GM23338 (cell line): ENCODE results near the gene COIL. TPM values are rescaled to one million over a fixed set of nuclear protein-coding genes. Genes with fewer than 3 reads are reported as not detected.
A peak's percentile ranks its signal among the peaks of the same experiment; 100 is the strongest.

Experiments used
- ATAC-seq: fragments of 200-7000 bp; cut with Tn5 transposase; 3 replicates; pipeline ENCODE4 v1.9.1; 2020
- DNase-seq: peaks from one replicate; pipeline ENCODE4 v3.0.0-alpha.2; 2015; ENCODE audit warnings: low spot score
- H2AFZ ChIP-seq: fragments of 200-600 bp; sonication (generic); 2 replicates; pipeline ENCODE4 v1.8.0; 2016; ENCODE audit warnings: antibody characterized with exemption, mild to moderate bottlenecking, moderate library complexity
- H3F3A ChIP-seq: fragments of 200-600 bp; sonication (generic); replicated peaks from 2 replicates; pipeline ENCODE4 v1.8.0; 2017; ENCODE audit warnings: antibody characterized with exemption, mixed run types, low read depth
- H3K27ac ChIP-seq: fragments of 200-600 bp; sonication (generic); 2 replicates; pipeline ENCODE4 v1.6.1; 2016; ENCODE audit warnings: low read depth
- H3K27me3 ChIP-seq: fragments of 200-600 bp; sonication (generic); 2 replicates; pipeline ENCODE4 v1.8.0; 2016; ENCODE audit warnings: mild to moderate bottlenecking, mixed run types, moderate library complexity; ENCODE audit not compliant: insufficient read depth
- H3K36me3 ChIP-seq: fragments of 200-600 bp; sonication (generic); 2 replicates; pipeline ENCODE4 v1.8.0; 2016; ENCODE audit warnings: mild to moderate bottlenecking; ENCODE audit not compliant: insufficient read depth
- H3K4me1 ChIP-seq: fragments of 200-600 bp; sonication (generic); 2 replicates; pipeline ENCODE4 v1.8.0; 2016; ENCODE audit warnings: mild to moderate bottlenecking, moderate library complexity; ENCODE audit not compliant: insufficient read depth
- H3K4me2 ChIP-seq: fragments of 200-600 bp; sonication (generic); 2 replicates; pipeline ENCODE4 v1.7.1; 2017; ENCODE audit warnings: mixed run types
- H3K4me3 ChIP-seq: fragments of 200-600 bp; sonication (generic); 2 replicates; pipeline ENCODE4 v1.6.1; 2016; ENCODE audit warnings: mixed run types
- H3K79me2 ChIP-seq: fragments of 200-600 bp; sonication (generic); replicated peaks from 2 replicates; pipeline ENCODE4 v1.8.0; 2017; ENCODE audit warnings: mild to moderate bottlenecking; ENCODE audit not compliant: insufficient read depth
- H3K9me2 ChIP-seq: fragments of 200-600 bp; sonication (generic); 2 replicates; pipeline ENCODE4 v1.8.0; 2017; ENCODE audit not compliant: insufficient read depth
- H4K20me1 ChIP-seq: fragments of 200-600 bp; sonication (generic); replicated peaks from 2 replicates; pipeline ENCODE4 v1.8.0; 2017; ENCODE audit warnings: mild to moderate bottlenecking; ENCODE audit not compliant: insufficient read depth
- H3K27ac Mint-ChIP-seq: 2 replicates; pipeline ENCODE4 v1.8.0; 2020; ENCODE audit warnings: inconsistent platforms, mild to moderate bottlenecking, moderate library complexity, mixed read lengths
- H3K27me3 Mint-ChIP-seq: 3 replicates; pipeline ENCODE4 v1.8.0; 2022; ENCODE audit warnings: low read depth, mild to moderate bottlenecking, moderate library complexity, mixed read lengths, inconsistent platforms; ENCODE audit not compliant: insufficient read depth, poor library complexity
- H3K36me3 Mint-ChIP-seq: 3 replicates; pipeline ENCODE4 v1.8.0; 2021; ENCODE audit warnings: low read depth, mild to moderate bottlenecking, inconsistent platforms, moderate library complexity, mixed read lengths
- H3K4me1 Mint-ChIP-seq: 3 replicates; pipeline ENCODE4 v1.8.0; 2020; ENCODE audit warnings: mild to moderate bottlenecking, inconsistent platforms, mixed read lengths
- H3K4me3 Mint-ChIP-seq: 3 replicates; pipeline ENCODE4 v1.8.0; 2021; ENCODE audit warnings: moderate library complexity, mild to moderate bottlenecking, inconsistent platforms, mixed read lengths
- H3K9me3 Mint-ChIP-seq: 3 replicates; pipeline ENCODE4 v1.8.0; 2020; ENCODE audit warnings: moderate library complexity, mild to moderate bottlenecking, inconsistent platforms, mixed read lengths
- CREB1 ChIP-seq: fragments of 250-450 bp; sonication (Bioruptor Pico); IDR thresholded peaks from 2 replicates; pipeline ENCODE4 v1.5.0; 2020; ENCODE audit warnings: low read depth, mild to moderate bottlenecking, moderate library complexity
- ETS1 ChIP-seq: IDR thresholded peaks from 2 replicates; pipeline ENCODE4 v1.6.1; 2016; ENCODE audit warnings: antibody characterized with exemption
- EZH2 ChIP-seq: fragments of 200-600 bp; sonication (generic); IDR thresholded peaks from one replicate; pipeline ENCODE4 v1.8.0; 2017; ENCODE audit warnings: antibody characterized with exemption, mild to moderate bottlenecking, low read depth; ENCODE audit not compliant: unreplicated experiment
- EZH2phosphoT487 ChIP-seq: fragments of 200-600 bp; sonication (generic); IDR thresholded peaks from one replicate; pipeline ENCODE4 v1.8.1; 2018; ENCODE audit warnings: antibody characterized with exemption; ENCODE audit not compliant: unreplicated experiment
- JUNB ChIP-seq: IDR thresholded peaks from one replicate; pipeline ENCODE4 v1.6.1; 2016; ENCODE audit warnings: antibody characterized with exemption; ENCODE audit not compliant: unreplicated experiment
- NANOG ChIP-seq: IDR thresholded peaks from 2 replicates; pipeline ENCODE4 v1.6.1; 2016; ENCODE audit warnings: antibody characterized with exemption, borderline replicate concordance
- POLR2AphosphoS5 ChIP-seq: IDR thresholded peaks from 2 replicates; pipeline ENCODE4 v1.6.1; 2016; ENCODE audit warnings: antibody characterized with exemption, low read depth
- REST ChIP-seq: IDR thresholded peaks from one replicate; pipeline ENCODE4 v1.6.1; 2018; ENCODE audit warnings: antibody characterized with exemption; ENCODE audit not compliant: unreplicated experiment
- STAT1 ChIP-seq: IDR thresholded peaks from one replicate; pipeline ENCODE4 v1.6.1; 2016; ENCODE audit warnings: antibody characterized with exemption; ENCODE audit not compliant: unreplicated experiment
- ZNF331 ChIP-seq: fragments of 250-450 bp; sonication (Bioruptor Pico); IDR thresholded peaks from 2 replicates; pipeline ENCODE4 v1.5.0; 2020; ENCODE audit warnings: low read depth, mild to moderate bottlenecking, moderate library complexity
- polyA plus RNA-seq: library from polyadenylated mRNA; unstranded; fragments of >200 nt; fragmentation: Nextera tagmentation; extraction: Ambion mirVana; gene quantifications from 2 replicates; pipeline ENCODE4 v1.2.1, GENCODE V29; 2016
- total RNA-seq: library from RNA; depleted of rRNA; stranded (reverse); fragments of >200 nt; shearing (Covaris generic); gene quantifications from 2 replicates; pipeline ENCODE4 v1.2.3, GENCODE V29; 2014

COIL gene
- total and polyA plus RNA-seq, 2 experiments from 2014 or later = 18.5 to 32.2 TPM

- no peak overlapping the region for H3K27ac ChIP-seq
- DNase-seq (no peak), ATAC-seq (no peak)
- Mint-ChIP-seq H3K27me3 (peaks cover 30% of the 10 kb centered on the region), H3K4me3 (peak overlapping the region; percentile 82), H3K27ac (no peak overlapping the region), H3K36me3 (peaks cover 17% of the 10 kb centered on the region), H3K9me3 (no peaks in the 10 kb centered on the region), H3K4me1 (peaks cover 14% of the 10 kb centered on the region)
- no peak overlapping the region for H2AFZ ChIP-seq
- peaks cover 30% of the 10 kb centered on the region for H3K27me3 ChIP-seq
- no peaks in the 10 kb centered on the region for H3K9me2 ChIP-seq
- peaks cover 16% of the 10 kb centered on the region for H3K4me1 ChIP-seq
- H3F3A ChIP-seq = no peaks in the 10 kb centered on the region
- peaks cover 29% of the 10 kb centered on the region for H3K79me2 ChIP-seq
- TF ChIP-seq ZNF331 (CRISPR knock-in tag) (no peak), ETS1 (no peak)
- peak overlapping the region; percentile 91 for H3K4me2 ChIP-seq
- peaks cover 4% of the 10 kb centered on the region; the same call in 1 of the 2 replicates for H3K36me3 ChIP-seq
- H4K20me1 ChIP-seq = peaks cover 6% of the 10 kb centered on the region; the same call in 1 of the 2 replicates
- H3K4me3 ChIP-seq = peak overlapping the region; percentile 60
Observed at GRCh38 chr17:56912105-56912999, 48.5 kb downstream of the COIL start.

- Histone ChIP-seq H3K4me1 (peaks cover 16% of the 10 kb centered on the region), H2AFZ (no peak overlapping the region), H3K27ac (no peak overlapping the region), H3K9me2 (no peaks in the 10 kb centered on the region), H3K4me2 (no peak overlapping the region), H4K20me1 (peaks cover 6% of the 10 kb centered on the region; the same call in 1 of the 2 replicates), H3K36me3 (peaks cover 16% of the 10 kb centered on the region), H3K4me3 (no peak overlapping the region), H3K79me2 (peaks cover 29% of the 10 kb centered on the region), H3F3A (no peaks in the 10 kb centered on the region), H3K27me3 (peaks cover 24% of the 10 kb centered on the region)
- Mint-ChIP-seq H3K9me3 (no peaks in the 10 kb centered on the region), H3K27ac (no peak overlapping the region), H3K4me3 (no peak overlapping the region), H3K27me3 (peaks cover 28% of the 10 kb centered on the region), H3K4me1 (peaks cover 14% of the 10 kb centered on the region), H3K36me3 (peaks cover 29% of the 10 kb centered on the region)
- ATAC-seq (no peak), DNase-seq (no peak)
- TF ChIP-seq REST (no peak), JUNB (no peak), CREB1 (CRISPR knock-in tag) (no peak), NANOG (no peak), ZNF331 (CRISPR knock-in tag) (no peak), EZH2 (no peak), EZH2phosphoT487 (no peak), STAT1 (no peak), ETS1 (no peak), POLR2AphosphoS5 (no peak)
Observed at GRCh38 chr17:56910509-56911235, 50.2 kb downstream of the COIL start.
